Upper lobe of right lung (tissue), 1 donor: Measurements from ENCODE around the gene OR4X2. TPM values are rescaled to one million over a fixed set of nuclear protein-coding genes. Genes with fewer than 3 reads are reported as not detected.

ENCODE experiments used
- ATAC-seq: fragments of 200-7000 bp; cut with Tn5 transposase; one replicate; pipeline ENCODE4 v1.9.1; 2020; ENCODE audit warnings: mild to moderate bottlenecking, moderate library complexity
- DNase-seq: peaks from one replicate; pipeline ENCODE4 v3.0.0-alpha.2; 2020
- H3K27ac ChIP-seq: fragments of 200-600 bp; one replicate; pipeline ENCODE4 v1.8.0; 2022
- H3K27me3 ChIP-seq: fragments of 200-600 bp; one replicate; pipeline ENCODE4 v1.8.0; 2022; ENCODE audit warnings: mild to moderate bottlenecking
- H3K36me3 ChIP-seq: fragments of 200-600 bp; one replicate; pipeline ENCODE4 v1.8.0; 2022
- H3K4me1 ChIP-seq: fragments of 200-600 bp; one replicate; pipeline ENCODE4 v1.8.0; 2022
- H3K4me3 ChIP-seq: fragments of 200-600 bp; one replicate; pipeline ENCODE4 v1.8.0; 2022; ENCODE audit warnings: mild to moderate bottlenecking
- H3K9me3 ChIP-seq: fragments of 200-600 bp; one replicate; pipeline ENCODE4 v1.8.0; 2022
- CTCF ChIP-seq: fragments of 200-600 bp; IDR thresholded peaks from one replicate; pipeline ENCODE4 v1.8.0; 2022; ENCODE audit warnings: antibody characterized with exemption
- intact Hi-C: fragments of 100-400 bp; cut with DNase I; formaldehyde crosslinking; loops from one replicate; pipeline ENCODE4 v1.11.0; 2022
- total RNA-seq: library from RNA; stranded (reverse); fragmentation: NEBNext Ultra II Directional; extraction: Animal tissue kit (Norgen Biotek cat#: 25700); gene quantifications from one replicate; pipeline ENCODE4 v1.2.1, GENCODE V29; 2021
- donor health status: DM: no; HTN: yes; CAD: no; lungs with severe emphysema.

OR4X2 gene
- total RNA-seq, 1 donor from 2014 or later, result not detected

- H3K4me1 ChIP-seq, result no peaks in the 10 kb centered on the region
- intact Hi-C loops, result no loop called here
- H3K36me3 ChIP-seq, result no peaks in the 10 kb centered on the region
- H3K4me3 ChIP-seq, result no peak overlapping the region
- no peak overlapping the region for H3K27ac ChIP-seq
- no peak for DNase-seq
- TF ChIP-seq CTCF, result no peak
- no peaks in the 10 kb centered on the region for H3K9me3 ChIP-seq
- H3K27me3 ChIP-seq, result no peaks in the 10 kb centered on the region
- ATAC-seq, result no peak
Measured at GRCh38 chr11:48272606-48273005, 27.7 kb downstream of the OR4X2 start.

Other genes starting within 250 kb of the OR4X2 start
- gene OR4B1, start 28.3 kb upstream of the OR4X2 start, total RNA-seq, result not detected
- not detected for gene OR4X1, start 18.8 kb downstream of the OR4X2 start, total RNA-seq
- not detected for gene OR4S1, start 61.1 kb downstream of the OR4X2 start, total RNA-seq
- not detected for gene OR4C3, start 79.8 kb downstream of the OR4X2 start, total RNA-seq
- not detected for gene OR4C5, start 121.4 kb downstream of the OR4X2 start, total RNA-seq
- not detected for gene OR4A47, start 243.7 kb downstream of the OR4X2 start, total RNA-seq